ENCODE results near the gene GCLC.
"Not testable (repeated sequence)": the region's sequence is repeated elsewhere in the genome, so short reads cannot be mapped to it uniquely, and the experiment has no call there.

DNA sequence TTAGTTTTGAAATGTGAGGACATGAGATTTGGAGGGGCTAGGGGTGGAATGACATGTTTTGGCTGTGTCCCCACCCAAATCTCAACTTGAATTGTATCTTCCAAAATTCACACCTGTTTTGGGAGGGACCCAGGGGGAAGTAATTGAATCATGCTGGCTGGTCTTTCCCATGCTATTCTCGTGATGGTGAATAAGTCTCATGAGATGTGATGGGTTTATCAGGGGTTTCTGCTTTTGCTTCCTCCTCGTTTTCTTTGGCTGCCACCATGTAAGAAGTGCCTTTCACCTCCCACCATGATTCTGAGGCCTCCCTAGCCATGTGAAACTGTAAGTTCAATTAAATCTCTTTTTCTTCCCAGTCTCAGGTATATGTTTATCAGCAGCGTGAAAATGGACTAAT lies 8.7 kb upstream of the GCLC start:
- not testable (repeated sequence) for TF ChIP-seq U2AF2 (optimal IDR thresholded peaks at IDR 0.05; ENCODE audit: low read depth, low read length); FOXJ2 (tag; IDR thresholded peaks at IDR 0.05); ZNF224 (CRISPR knock-in tag; IDR thresholded peaks at IDR 0.05); POLR2AphosphoS5 (IDR thresholded peaks at IDR 0.05; ENCODE audit: control insufficient read depth, insufficient read depth, low read depth, low read length); ZC3H4 (CRISPR knock-in tag; IDR thresholded peaks at IDR 0.05; ENCODE audit: borderline replicate concordance); RAD21 (CRISPR knock-in tag; conservative IDR thresholded peaks at IDR 0.05 in 1 of 2, IDR thresholded peaks at IDR 0.05 in 1 of 2); CTCF (IDR thresholded peaks at IDR 0.05 in 2 of 3, conservative IDR thresholded peaks at IDR 0.05 in 1 of 3; ENCODE audit: insufficient read depth in 2 of 3, low read depth in 1 of 3, low read length in 3 of 3); ATF2 (CRISPR knock-in tag; IDR thresholded peaks at IDR 0.05); POLR2A (conservative IDR thresholded peaks at IDR 0.05); MEIS2 (IDR thresholded peaks at IDR 0.05; ENCODE audit: partially characterized antibody); ATF1 (CRISPR knock-in tag; IDR thresholded peaks at IDR 0.05); ATF1 (tag; IDR thresholded peaks at IDR 0.05); SP1 (CRISPR knock-in tag; IDR thresholded peaks at IDR 0.05)

Measured in K562 (cell line).